ENCODE results near the gene HSDL2.

Gene HSDL2

GRCh38 chr9:112493393-112494137 is 113.7 kb downstream of the HSDL2 start:
- TF ChIP-seq, protein P1, sequence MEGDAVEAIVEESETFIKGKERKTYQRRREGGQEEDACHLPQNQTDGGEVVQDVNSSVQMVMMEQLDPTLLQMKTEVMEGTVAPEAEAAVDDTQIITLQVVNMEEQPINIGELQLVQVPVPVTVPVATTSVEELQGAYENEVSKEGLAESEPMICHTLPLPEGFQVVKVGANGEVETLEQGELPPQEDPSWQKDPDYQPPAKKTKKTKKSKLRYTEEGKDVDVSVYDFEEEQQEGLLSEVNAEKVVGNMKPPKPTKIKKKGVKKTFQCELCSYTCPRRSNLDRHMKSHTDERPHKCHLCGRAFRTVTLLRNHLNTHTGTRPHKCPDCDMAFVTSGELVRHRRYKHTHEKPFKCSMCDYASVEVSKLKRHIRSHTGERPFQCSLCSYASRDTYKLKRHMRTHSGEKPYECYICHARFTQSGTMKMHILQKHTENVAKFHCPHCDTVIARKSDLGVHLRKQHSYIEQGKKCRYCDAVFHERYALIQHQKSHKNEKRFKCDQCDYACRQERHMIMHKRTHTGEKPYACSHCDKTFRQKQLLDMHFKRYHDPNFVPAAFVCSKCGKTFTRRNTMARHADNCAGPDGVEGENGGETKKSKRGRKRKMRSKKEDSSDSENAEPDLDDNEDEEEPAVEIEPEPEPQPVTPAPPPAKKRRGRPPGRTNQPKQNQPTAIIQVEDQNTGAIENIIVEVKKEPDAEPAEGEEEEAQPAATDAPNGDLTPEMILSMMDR (IDR thresholded peaks at IDR 0.05; ENCODE audit: low read depth, low read length) = no peak
- DNase-seq (ENCODE audit: low read depth in 2 of 2) = peak in 1 of 2 donors; percentile 21
- no peak overlapping the region for H3K4me3 ChIP-seq (replicated peaks in 1 of 2; ENCODE audit: low read depth in 2 of 2, low read length in 2 of 2)

DNA sequence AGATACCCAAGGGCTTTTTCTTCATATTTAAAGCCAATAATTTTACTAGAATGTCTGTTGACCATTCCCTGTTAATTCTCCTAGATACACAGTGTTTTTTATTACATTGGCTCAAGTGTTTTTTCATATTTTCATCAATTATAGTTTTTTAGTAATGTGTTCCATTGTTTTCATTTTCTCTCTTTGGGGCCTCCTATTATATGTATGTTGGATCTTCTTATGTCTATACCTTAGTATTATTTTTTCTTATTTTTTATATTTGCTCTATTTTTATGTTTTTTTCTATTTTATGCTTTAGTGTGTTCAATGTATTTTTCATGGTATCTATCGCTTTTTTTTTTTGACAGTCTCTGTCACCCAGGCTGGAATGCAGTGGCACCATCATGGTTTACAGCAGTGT is 114.2 kb downstream of the HSDL2 start:
- no peak for DNase-seq (ENCODE audit: low read depth in 2 of 2)
- TF ChIP-seq, protein P1 (IDR thresholded peaks at IDR 0.05; ENCODE audit: low read depth, low read length) = no peak

DNA sequence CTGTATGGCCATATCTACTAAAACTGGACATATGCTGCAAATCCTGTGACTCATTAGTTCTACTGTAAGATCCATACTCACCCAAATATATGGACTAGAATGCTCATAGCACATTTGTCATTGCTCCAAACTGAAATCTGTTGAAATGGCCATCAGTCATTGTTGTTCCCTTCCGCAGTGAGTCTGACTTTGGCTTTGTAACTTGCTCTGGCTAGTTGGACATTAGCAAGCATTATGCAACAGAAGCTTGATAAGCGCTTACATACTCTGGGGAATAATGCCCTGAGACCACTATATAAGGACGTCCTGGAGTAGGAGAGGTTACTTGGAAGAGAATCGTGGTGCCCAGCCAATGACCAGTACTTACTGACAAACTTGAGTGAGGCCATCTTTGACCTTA is 115.7 kb downstream of the HSDL2 start:
- no peak overlapping the region for H3K4me3 ChIP-seq (replicated peaks in 1 of 2; ENCODE audit: low read depth in 2 of 2, low read length in 2 of 2)
- DNase-seq (ENCODE audit: low read depth in 2 of 2) = no peak
- TF ChIP-seq, protein P1 (IDR thresholded peaks at IDR 0.05; ENCODE audit: low read depth, low read length) = no peak

More for the DNA sequence above, 114.2 kb downstream of the HSDL2 start:
- no peak overlapping the region for H3K4me3 ChIP-seq (replicated peaks in 1 of 2; ENCODE audit: low read depth in 2 of 2, low read length in 2 of 2)

DNA sequence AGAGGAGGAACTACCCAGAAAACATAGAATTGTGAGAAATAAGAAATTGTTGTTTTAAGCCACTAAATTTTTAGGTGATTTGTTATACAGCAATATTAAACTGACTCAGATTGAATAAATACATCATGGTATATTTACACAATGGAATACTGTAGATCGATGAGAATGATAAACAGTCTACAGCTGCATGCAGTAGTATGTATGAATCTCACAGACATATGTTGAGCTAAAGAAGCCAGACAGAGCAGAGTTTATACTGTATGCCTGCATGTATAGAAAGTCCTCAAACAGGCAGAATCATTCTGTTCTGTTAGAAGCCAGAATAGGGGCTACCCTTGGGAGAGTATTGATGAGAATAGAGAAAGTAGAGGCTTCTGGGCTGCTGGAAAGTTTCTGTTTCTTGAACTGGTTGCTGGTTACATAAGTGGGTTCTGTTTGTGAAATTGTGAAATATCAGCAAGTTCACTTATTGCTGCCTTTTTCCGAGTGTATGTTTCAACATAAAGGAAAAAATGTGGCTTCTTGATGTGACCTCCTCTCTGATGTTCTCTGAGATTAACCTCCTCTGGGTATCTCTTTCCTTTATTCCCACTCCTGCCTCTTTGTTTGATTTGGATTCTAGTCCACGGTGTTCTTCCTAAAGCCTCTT is 116.3 kb downstream of the HSDL2 start:
- TF ChIP-seq, protein P1 (IDR thresholded peaks at IDR 0.05; ENCODE audit: low read depth, low read length) = no peak
- DNase-seq (ENCODE audit: low read depth in 2 of 2) = peak in 1 of 2 donors; percentile 3
- no peak overlapping the region for H3K4me3 ChIP-seq (replicated peaks in 1 of 2; ENCODE audit: low read depth in 2 of 2, low read length in 2 of 2)

GRCh38 chr9:112500842-112501241 is 120.9 kb downstream of the HSDL2 start:
- H3K4me3 ChIP-seq (replicated peaks in 1 of 2; ENCODE audit: low read depth in 2 of 2, low read length in 2 of 2) = no peak overlapping the region
- DNase-seq (ENCODE audit: low read depth in 2 of 2) = no peak
- TF ChIP-seq, protein P1 (IDR thresholded peaks at IDR 0.05; ENCODE audit: low read depth, low read length) = no peak

GRCh38 chr9:112501287-112501686 is 121.4 kb downstream of the HSDL2 start:
- DNase-seq (ENCODE audit: low read depth in 2 of 2) = no peak
- TF ChIP-seq, protein P1 (IDR thresholded peaks at IDR 0.05; ENCODE audit: low read depth, low read length) = no peak
- no peak overlapping the region for H3K4me3 ChIP-seq (replicated peaks in 1 of 2; ENCODE audit: low read depth in 2 of 2, low read length in 2 of 2)
